Renal cortical epithelial cell (primary cell): Measurements from ENCODE around the gene BSG. TPM values are rescaled to one million over a fixed set of nuclear protein-coding genes. Genes with fewer than 3 reads are reported as not detected.
"Not testable (repeated sequence)": the region's sequence is repeated elsewhere in the genome, so short reads cannot be mapped to it uniquely, and the experiment has no call there.

Experiments used
- DNase-seq: peaks from one replicate; pipeline ENCODE4 v3.0.0-alpha.2; 2011; ENCODE audit warnings: low read depth
- total RNA-seq: library from RNA; depleted of rRNA; stranded (reverse); fragments of >200 nt; gene quantifications from 2 replicates; pipeline ENCODE4 v1.2.3, GENCODE V29; 2014

Gene BSG
- total RNA-seq, 1 donor from 2014 or later = 555 TPM

DNA sequence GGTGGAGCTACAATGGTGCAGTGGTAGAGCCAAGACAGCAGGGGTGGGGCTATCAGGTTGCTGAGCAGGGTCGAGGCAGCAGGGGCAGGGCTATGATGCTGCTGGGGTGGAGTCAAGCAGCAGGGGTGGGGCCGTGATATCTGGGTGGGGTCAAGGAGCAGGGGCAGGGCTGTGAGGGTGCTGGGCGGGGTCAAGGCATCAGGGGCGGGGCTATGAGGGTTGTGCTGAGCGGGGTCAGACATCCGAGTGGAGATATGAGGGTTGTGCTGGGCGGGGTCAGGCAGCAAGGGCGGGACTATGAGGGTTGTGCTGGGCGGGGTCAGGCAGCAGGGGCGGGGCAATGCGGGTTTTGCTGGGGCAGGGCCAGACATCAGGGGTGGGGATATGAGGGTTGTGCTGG lies 32.0 kb downstream of the BSG start:
- DNase-seq = no peak

DNA sequence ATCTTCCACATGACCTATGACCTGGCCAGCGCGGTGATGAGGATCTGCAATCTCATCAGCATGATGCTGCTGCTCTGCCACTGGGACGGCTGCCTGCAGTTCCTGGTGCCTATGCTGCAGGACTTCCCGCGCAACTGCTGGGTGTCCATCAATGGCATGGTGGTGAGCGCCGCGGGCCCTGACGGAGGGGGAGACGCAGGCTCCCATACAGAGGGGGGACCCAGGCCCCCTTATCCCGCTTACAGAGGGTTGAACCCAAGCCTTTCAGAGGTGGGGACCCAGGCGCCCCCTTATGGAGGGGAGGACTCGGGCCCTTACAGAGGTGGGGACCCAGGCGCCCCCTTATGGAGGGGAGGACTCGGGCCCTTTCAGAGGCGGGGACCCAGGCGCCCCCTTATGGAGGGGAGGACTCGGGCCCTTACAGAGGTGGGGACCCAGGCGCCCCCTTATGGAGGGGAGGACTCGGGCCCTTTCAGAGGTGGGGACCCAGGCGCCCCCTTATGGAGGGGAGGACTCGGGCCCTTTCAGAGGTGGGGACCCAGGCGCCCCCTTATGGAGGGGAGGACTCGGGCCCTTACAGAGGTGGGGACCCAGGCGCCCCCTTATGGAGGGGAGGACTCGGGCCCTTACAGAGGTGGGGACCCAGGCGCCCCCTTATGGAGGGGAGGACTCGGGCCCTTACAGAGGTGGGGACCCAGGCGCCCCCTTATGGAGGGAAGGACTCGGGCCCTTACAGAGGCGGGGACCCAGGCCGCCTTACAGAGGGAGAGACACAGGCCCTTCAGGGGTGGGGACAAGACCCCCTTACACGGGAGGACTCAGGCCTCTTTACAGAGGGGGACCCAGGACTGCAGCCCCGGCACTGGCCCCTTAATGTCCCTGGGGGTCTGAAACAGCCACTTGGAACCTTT lies 32.9 kb downstream of the BSG start:
- not testable (repeated sequence) for DNase-seq

DNA sequence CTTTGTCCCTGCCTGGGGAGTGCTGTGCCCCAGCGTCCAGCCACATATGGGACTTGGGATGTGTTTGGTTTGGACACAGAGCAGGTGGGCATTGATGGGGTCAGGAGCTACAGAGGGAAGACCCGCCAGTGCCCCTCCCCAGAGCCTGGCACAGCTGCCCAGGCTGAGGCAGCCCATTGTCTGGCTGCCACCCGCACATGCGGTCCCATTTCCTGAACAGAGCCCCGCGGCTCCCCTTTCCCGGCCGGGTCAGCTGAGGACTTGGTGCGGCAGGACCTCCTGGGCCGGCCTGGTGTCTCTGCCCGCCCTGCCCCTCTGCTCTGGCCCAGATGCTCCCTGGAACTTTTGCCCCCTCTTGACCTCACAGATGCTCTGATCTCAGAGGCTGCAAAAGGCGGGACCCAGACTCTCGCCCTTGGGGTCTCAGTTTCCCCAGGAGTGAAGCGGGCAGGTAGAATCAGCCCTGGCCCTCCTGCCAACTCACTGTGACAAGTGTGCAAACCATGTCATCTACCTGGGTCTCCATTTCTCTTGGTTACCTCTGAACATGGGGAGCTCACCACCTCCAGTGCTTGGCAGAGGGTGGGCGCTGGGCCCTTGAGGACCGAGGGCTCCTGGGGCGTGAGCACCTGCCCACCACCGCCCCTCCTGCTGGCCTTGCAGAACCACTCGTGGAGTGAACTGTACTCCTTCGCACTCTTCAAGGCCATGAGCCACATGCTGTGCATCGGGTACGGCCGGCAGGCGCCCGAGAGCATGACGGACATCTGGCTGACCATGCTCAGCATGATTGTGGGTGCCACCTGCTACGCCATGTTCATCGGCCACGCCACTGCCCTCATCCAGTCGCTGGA lies 35.1 kb downstream of the BSG start:
- no peak for DNase-seq

DNA sequence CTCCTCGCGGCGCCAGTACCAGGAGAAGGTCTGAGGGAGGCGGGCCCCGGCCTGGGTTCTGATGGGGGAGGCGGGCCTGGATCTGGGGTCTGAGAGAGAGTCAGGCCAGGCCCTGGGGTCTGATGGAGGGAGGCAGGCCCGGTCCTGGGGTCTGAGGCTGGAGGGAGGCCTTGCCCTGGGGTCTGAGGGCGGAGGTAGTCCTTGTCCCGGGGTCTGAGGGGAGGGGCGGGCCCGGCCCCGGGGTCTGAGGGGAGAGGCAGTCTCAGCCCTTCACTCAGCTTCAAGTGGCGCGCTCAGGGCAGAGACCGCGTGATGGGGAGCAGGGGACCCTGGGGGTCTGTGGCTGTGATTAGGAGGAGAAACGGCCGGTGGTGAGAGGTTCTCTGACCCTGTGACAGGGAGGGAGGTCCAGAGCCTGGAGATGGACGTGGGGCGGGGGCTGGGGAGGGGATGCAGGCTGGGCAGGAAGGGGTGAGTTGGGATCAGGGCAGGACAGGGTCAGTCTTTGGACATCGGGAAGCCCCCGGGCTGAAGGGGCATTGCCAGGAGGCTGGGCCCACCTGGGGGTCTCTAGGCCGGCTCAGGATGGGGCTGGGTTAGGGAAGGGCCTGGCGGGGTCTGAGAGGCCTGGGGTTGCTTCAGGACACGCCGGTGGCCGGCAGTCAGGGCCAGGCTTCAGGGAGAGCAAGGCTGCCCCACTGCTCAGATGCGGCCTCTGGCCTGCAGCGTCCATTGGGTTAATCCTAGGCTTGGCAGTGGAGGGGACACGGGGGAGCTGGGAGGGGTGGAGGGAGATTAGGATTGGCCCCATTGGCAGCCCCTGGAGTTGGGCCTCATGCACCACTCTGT lies 36.0 kb downstream of the BSG start:
- DNase-seq = no peak

DNA sequence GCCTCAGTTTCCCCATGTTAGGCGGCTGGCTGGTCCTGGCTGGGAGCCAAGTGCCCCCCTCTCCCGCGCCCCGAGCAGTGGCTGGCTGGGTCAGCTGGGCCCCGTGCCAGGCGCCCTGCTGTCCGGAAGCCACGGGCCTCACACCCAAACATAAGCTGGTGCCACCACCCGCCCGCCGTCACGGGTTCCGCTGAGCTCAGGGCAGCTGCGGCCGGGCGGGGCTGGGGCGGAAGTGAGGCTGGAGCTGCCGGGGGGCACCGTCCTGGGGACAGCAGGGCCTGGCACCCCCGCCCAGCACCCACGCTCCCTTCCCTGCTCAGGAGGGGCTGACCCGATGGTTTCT lies 36.6 kb downstream of the BSG start:
- no peak for DNase-seq

DNA sequence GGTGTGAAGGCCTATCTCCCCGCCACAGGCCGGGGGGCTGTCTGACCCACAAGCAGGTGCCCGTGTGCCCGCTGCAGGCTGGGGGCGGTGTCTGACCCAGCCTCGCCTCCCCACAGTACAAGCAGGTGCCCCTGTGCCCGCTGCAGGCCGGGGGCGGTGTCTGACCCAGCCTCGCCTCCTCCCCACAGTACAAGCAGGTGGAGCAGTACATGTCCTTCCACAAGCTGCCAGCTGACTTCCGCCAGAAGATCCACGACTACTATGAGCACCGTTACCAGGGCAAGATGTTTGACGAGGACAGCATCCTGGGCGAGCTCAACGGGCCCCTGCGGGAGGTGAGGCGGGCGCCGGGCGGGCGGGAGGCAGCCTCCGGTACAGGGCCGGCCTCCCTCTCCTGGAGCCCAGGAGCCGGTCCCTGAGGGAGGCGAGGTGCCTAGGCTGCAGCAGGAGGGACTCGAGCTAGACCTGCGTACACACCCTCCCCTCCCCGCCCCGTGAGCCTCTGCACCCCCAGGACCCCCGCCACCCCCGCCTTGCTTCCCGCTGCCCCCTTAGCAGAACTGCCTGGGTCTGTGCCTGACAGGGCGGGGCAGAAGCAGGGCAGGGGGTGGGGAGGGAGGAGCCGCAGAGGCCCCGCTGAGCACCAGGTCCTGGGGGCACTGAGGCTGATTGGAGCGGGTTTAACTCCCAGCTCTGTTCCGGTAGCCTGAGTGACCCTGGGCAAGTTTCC lies 37.8 kb downstream of the BSG start:
- DNase-seq = no peak

DNA sequence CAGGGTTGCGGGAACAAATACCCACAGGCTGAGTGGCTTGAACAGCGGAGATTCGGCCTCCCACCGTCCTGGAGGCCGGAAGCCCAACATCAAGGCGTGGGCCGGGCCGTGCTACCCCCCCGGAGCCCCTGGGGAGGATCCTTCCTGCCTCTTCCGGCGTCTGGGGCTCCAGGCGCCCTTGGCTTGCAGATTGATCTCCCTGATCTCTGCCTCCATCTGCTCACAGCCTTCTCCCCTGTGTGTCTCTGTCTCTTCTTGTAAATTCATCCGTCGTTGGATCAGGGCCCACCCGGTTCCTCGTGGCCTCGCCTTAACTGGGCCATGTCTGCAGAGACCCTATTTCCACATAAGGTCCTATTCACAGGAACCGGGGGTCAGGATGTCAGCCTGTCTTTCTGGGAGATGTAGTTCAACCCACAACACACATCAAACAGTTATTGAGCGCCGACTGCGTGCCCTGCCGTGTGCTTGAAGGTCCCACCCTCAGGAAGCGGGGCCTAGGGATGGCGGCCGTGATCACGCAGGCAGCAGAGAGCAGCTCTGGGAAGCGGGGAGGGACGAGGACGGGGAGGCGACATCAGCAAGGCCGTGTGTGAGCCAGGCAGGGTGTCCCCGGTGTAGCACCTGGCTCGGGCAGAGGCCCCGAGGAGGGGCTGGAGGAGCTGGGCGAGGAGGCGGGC lies 38.5 kb downstream of the BSG start:
- DNase-seq = peak; percentile 70

DNA sequence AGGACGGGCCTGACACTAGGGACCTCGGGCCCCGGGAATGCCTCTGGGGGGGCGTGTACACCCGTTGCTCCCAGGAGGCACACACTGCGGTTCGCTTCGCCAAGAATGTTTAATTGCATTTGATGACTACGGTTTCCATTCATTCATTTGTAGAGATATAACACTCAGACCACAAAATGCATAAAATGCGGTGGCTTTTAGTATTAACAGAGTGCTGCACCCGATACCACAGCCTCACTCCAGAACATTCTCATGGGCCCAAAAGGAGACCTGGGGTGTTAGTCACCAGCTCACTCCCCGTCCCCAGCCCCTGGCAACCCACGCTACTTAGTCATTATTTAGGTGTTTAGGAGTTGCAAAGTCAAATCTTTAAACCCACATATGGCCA lies 39.1 kb downstream of the BSG start:
- peak; percentile 95 for DNase-seq

DNA sequence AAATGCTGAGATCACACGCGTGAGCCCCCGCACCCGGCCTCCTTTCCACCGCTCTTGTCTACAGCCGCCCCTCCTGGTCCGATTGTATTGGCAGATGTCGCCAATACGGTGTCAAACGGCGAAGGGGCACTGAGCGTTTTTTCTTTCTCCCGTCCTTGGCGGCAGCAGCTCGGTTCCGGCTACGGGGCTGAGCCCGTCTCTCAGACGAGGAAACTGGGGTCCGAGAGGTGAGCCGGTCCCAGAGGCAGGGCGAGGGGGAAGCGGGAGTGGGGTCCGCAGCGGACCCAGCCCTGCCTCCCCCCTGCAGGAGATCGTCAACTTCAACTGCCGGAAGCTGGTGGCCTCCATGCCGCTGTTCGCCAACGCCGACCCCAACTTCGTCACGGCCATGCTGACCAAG lies 40.5 kb downstream of the BSG start:
- DNase-seq = no peak

DNA sequence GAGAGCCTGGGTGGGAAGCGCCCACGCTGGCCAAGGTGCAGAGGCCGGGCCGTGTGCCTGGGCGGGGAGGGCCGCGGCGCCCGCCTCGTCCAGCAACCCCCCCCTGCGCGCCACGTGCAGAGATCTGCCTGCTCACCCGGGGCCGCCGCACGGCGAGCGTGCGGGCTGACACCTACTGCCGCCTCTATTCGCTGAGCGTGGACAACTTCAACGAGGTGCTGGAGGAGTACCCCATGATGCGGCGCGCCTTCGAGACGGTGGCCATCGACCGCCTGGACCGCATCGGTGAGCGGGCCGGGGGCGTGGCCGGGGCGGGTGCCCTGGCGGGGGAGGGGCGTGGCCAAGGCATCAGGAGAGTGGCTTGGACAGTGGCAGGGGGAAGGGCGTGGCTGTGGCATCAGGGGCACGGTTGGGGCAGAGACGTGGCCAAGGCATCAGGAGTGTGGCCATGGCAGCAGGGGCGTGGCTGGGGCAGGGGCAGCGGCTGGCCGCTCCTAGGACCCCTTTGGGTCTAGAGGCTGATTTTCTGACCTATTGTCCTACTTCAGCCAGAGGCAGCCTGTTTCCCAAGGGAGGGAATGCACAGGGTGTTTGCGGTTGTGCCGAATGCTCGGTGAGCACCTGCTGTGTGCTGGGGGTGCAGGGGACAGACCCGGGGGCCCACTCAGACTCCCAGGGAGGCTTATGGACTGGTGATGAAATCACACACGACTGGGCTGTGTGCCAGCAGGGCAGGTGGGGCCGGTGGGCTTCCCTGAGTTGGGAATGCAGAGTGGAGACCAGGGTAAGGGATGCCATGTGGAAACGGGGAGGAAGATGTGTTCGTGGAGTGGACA lies 41.6 kb downstream of the BSG start:
- no peak for DNase-seq

DNA sequence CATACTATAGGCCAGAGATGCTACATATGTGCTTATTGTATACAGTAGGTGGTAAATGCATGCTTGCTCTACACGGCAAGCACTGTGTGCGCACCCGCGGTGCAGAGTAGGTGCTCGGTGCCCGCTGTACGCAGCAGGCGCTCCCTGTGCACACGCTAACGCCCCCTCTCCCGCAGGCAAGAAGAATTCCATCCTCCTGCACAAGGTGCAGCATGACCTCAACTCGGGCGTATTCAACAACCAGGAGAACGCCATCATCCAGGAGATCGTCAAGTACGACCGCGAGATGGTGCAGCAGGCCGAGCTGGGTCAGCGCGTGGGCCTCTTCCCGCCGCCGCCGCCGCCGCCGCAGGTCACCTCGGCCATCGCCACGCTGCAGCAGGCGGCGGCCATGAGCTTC lies 43.2 kb downstream of the BSG start:
- peak; percentile 16 for DNase-seq

DNA sequence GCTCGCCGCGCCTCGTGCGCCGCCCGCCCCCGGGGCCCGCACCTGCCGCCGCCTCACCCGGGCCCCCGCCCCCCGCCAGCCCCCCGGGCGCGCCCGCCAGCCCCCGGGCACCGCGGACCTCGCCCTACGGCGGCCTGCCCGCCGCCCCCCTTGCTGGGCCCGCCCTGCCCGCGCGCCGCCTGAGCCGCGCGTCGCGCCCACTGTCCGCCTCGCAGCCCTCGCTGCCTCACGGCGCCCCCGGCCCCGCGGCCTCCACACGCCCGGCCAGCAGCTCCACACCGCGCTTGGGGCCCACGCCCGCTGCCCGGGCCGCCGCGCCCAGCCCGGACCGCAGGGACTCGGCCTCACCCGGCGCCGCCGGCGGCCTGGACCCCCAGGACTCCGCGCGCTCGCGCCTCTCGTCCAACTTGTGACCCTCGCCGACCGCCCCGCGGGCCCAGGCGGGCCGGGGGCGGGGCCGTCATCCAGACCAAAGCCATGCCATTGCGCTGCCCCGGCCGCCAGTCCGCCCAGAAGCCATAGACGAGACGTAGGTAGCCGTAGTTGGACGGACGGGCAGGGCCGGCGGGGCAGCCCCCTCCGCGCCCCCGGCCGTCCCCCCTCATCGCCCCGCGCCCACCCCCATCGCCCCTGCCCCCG lies 43.8 kb downstream of the BSG start:
- no peak for DNase-seq

DNA sequence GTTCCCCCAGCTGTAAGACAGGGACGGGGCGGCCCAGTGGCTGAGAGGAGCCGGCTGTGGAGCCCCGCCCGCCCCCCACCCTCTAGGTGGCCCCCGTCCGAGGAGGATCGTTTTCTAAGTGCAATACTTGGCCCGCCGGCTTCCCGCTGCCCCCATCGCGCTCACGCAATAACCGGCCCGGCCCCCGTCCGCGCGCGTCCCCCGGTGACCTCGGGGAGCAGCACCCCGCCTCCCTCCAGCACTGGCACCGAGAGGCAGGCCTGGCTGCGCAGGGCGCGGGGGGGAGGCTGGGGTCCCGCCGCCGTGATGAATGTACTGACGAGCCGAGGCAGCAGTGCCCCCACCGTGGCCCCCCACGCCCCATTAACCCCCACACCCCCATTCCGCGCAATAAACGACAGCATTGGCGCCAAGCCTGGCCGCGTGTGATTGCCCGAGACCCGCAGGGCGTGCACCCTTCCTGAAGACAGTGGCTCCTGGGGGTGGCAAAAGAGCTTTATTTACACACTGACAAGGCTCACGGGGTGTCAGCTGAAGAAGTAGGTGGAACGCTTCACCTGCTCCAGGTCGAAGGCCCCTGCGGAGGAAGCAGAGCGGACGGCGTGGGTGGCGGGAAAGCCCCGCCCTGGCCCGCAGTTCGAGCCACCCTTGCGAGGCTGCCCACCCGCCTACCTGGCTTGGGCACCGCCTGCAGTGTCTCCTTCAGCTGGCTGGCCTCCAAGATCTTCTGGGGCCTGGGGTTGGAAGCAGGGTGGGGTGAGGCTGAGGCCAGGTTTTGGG lies 44.5 kb downstream of the BSG start:
- no peak for DNase-seq

DNA sequence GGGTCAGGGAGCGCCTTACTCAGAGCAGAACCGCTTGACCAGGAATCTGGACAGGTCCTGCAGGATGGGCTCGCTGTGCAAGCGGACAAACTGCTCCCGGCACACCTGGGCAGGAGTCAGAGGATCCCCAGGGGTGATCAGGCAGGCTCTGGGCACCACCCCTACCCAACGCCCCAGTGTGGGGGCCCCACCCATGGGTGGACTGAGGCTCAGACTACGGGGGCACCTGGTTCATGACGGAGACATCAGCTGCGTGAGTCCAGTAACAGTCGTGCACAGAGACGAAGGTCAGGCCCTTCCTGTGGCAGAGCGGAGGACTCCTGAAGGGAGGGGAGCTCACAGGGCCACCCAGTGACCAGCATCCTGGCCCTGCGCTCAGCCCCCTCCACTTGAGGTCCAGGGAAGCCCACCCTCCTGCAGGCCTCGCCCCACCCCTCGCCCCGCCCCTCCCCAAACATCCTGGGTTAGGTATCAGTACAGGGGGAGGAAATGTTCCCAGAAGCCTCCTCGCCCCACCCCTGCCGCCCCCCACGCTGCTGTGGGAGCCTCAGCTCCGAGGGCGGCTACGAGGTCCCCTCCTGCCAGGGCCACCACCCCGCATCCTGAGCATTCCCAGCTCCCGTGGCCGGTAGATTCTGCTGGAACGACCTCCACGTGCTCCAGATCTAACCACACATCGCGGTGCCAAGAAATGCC lies 45.3 kb downstream of the BSG start:
- DNase-seq = no peak

DNA sequence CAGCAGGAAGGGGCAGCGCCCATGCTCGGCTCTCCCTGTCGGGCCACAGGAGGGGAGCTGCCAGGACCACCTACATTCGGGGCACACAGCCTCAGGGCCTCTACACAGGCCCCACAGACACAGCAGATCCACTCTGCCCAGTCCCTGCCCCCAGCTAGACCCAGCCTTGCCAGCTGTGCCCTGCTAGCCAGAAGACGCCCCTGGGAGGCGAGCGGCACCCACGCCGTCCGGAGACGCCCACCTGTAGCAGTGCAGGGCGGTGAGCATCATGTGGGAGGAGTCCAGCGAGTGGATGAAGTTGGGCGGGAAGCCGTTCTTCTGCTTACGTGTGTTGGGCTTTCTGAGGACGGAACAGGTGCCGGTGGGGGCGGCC lies 45.8 kb downstream of the BSG start:
- no peak for DNase-seq

DNA sequence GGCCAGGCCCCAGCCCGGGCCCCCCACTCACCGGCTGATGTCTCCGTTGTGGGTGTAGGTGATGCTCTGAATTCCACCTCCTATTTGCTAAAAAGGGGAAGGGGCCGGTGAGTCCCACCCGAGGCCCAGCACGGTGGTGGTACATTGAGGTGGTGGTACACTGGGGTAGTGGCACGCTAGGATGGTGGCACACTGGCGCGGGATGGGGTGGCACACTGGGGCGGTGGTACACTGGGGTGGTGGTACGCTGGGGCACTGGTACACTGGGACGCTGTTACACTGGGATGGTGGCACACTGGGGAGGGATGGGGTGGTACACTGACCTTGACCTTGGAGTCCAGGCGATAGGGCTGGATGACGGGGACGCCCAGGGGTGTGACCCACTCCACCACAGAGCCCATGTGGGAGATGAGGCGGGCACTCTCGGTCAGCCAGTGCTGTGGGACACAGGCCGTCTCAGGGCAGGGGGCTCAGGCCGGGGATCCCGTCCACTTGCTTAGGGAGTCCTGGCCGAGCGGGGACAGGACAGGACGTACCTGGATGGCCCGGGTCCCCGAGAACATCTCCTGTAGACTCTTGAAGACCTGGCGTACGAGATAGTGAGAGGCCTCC lies 46.4 kb downstream of the BSG start:
- DNase-seq = no peak

DNA sequence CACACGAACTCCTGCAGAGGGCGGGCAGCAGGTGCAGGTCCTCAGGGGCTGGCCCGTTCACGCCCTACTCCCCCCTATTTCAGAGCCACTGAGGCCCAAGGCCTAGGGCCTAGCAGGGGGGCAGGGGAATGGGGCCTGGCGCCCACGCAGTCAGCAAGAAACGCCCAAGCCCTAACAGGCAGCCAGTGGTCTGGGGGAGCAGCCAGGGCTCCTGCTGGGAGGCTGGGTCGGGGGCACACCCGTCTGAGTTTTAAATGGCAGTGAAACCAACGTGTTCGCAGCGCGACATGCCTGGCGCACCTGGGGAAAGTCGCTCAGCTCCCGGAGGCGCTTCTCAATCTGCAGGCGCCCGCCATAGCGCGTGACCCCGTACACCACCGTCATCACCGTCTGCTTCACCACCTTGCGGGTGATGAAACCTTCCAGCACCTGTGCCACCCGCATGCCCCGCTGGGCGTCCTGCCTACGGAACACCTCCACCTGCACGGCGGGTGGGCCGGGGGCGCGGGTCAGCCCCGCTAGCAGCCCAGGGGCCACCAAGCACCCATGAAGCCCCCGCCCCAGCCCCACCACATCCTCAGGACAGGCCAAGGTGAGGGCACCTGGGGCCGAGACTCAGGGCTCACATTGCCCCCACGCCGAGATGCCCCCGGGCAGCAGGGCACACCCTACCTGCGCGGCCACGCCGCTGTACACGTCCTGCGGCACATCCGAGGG lies 47.0 kb downstream of the BSG start:
- no peak for DNase-seq
